Upper lobe of left lung (tissue), 6 donors: ENCODE measurements around the gene SUPV3L1. TPM values are rescaled to one million over a fixed set of nuclear protein-coding genes. Genes with fewer than 3 reads are reported as not detected.

Experiments
- ATAC-seq, 2 donors: fragments of 200-7000 bp; cut with Tn5 transposase; one replicate each; pipeline ENCODE4 v1.9.1; 2022; ENCODE audit warnings: mild to moderate bottlenecking in 2 of 2, moderate library complexity in 2 of 2; ENCODE audit not compliant: low FRiP score in 2 of 2
- DNase-seq, 2 donors: peaks; one replicate each; pipeline ENCODE4 v3.0.0-alpha.2; 2019 to 2020
- H3K27ac ChIP-seq, 4 donors: fragments of 200-600 bp; sonication (generic); one replicate each; pipeline ENCODE4 v1.5.1; 2016 to 2019
- H3K27me3 ChIP-seq, 4 donors: fragments of 200-600 bp; sonication (generic); one replicate each; pipeline ENCODE4 v1.5.1; 2017 to 2019
- H3K36me3 ChIP-seq, 4 donors: fragments of 200-600 bp; sonication (generic); one replicate each; pipeline ENCODE4 v1.5.1; 2016 to 2019
- H3K4me1 ChIP-seq, 4 donors: fragments of 200-600 bp; sonication (generic); one replicate each; pipeline ENCODE4 v1.5.1; 2018 to 2019
- H3K4me3 ChIP-seq, 4 donors: fragments of 200-600 bp; sonication (generic); one replicate each; pipeline ENCODE4 v1.5.1; 2017 to 2019; ENCODE audit warnings: mild to moderate bottlenecking in 2 of 4, moderate library complexity in 1 of 4
- H3K9me3 ChIP-seq, 4 donors: fragments of 200-600 bp; sonication (generic); one replicate each; pipeline ENCODE4 v1.5.1; 2018 to 2019
- EP300 ChIP-seq, 4 donors: sonication (generic); formaldehyde crosslinking; IDR thresholded peaks; one replicate each; pipeline ENCODE4 v1.5.1; 2017; ENCODE audit warnings: antibody characterized with exemption in 4 of 4, control low read depth in 2 of 4
- POLR2A ChIP-seq, 4 donors: fragments of 450-650 bp; IDR thresholded peaks; one replicate each; pipeline ENCODE4 v1.5.1; 2016 to 2017; ENCODE audit warnings: antibody characterized with exemption in 4 of 4, mild to moderate bottlenecking in 2 of 4
- POLR2AphosphoS5 ChIP-seq, 2 donors: sonication (generic); formaldehyde crosslinking; IDR thresholded peaks; one replicate each; pipeline ENCODE4 v1.5.1; 2017; ENCODE audit warnings: antibody characterized with exemption in 2 of 2
- WGBS, 2 donors: methylation state at CpG; one replicate each; pipeline ENCODE4 v1.1.5; 2017 to 2018; 5-methylcytosine and 5-hydroxymethylcytosine counted together
- total RNA-seq, 6 donors: library from RNA; depleted of rRNA in 4 of 6; stranded (reverse); fragments of >200 nt in 4 of 6; gene quantifications; one replicate each; pipeline versions ENCODE4 v1.1.0 to v1.2.1, GENCODE V29; 2016 to 2021
- TF ChIP-seq, protein P1 (sequence below), 6 experiments: fragments of 450-650 bp in 4 of 6; fragments of 200-600 bp in 2 of 6; sonication (generic) in 2 of 6; IDR thresholded peaks; one replicate each; pipeline ENCODE4 v1.5.1; 2016 to 2019; ENCODE audit warnings: antibody characterized with exemption in 6 of 6
- donor health status: DM: no; HTN: no; CAD: no; lungs with moderate emphysema.
- donor health status: DM: no; HTN: yes; CAD: no; lungs with severe emphysema.

Gene SUPV3L1
- total RNA-seq, 6 donors from 2014 or later: 17.0 to 47.1 (median 21.5) TPM

DNA sequence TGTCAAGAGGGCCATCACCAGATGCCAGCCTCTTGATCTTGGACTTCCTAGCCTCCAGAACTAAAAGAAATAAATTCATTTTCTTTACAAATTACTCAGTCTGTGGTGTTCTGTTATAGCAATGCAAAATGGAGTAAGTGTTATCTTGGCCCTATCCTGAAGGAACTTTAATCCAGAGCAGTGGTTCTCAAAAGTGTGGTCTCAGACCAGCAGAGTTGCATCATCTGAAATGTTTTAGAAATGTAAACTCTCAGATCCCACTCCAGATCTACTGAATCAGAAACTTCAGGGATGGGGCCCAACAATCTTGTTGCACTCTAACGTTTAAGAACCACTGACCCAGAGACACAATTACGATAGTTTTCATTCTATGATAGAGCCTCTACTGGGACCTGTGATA lies 3.2 kb upstream of the SUPV3L1 start:
- Histone ChIP-seq H3K36me3 (peaks cover 0 to 15% (median 4%) of the 10 kb centered on the region in 4 donors), H3K4me1 (peaks cover 12 to 20% (median 18%) of the 10 kb centered on the region in 4 donors), H3K9me3 (no peaks in the 10 kb centered on the region), H3K27me3 (no peaks in the 10 kb centered on the region), H3K27ac (no peak overlapping the region), H3K4me3 (no peak overlapping the region)
- DNase-seq (no peak), ATAC-seq (no peak)
- TF ChIP-seq, protein P1, sequence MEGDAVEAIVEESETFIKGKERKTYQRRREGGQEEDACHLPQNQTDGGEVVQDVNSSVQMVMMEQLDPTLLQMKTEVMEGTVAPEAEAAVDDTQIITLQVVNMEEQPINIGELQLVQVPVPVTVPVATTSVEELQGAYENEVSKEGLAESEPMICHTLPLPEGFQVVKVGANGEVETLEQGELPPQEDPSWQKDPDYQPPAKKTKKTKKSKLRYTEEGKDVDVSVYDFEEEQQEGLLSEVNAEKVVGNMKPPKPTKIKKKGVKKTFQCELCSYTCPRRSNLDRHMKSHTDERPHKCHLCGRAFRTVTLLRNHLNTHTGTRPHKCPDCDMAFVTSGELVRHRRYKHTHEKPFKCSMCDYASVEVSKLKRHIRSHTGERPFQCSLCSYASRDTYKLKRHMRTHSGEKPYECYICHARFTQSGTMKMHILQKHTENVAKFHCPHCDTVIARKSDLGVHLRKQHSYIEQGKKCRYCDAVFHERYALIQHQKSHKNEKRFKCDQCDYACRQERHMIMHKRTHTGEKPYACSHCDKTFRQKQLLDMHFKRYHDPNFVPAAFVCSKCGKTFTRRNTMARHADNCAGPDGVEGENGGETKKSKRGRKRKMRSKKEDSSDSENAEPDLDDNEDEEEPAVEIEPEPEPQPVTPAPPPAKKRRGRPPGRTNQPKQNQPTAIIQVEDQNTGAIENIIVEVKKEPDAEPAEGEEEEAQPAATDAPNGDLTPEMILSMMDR (IDR thresholded peaks at IDR 0.05): no peak
- no peak for TF ChIP-seq EP300 (IDR thresholded peaks at IDR 0.05)
- TF ChIP-seq POLR2AphosphoS5 (IDR thresholded peaks at IDR 0.05): no peak
- no peak for TF ChIP-seq POLR2A (IDR thresholded peaks at IDR 0.05)
- WGBS, 2 donors: 78 to 83% methylated on average over 2 of the region's 2 CpGs

DNA sequence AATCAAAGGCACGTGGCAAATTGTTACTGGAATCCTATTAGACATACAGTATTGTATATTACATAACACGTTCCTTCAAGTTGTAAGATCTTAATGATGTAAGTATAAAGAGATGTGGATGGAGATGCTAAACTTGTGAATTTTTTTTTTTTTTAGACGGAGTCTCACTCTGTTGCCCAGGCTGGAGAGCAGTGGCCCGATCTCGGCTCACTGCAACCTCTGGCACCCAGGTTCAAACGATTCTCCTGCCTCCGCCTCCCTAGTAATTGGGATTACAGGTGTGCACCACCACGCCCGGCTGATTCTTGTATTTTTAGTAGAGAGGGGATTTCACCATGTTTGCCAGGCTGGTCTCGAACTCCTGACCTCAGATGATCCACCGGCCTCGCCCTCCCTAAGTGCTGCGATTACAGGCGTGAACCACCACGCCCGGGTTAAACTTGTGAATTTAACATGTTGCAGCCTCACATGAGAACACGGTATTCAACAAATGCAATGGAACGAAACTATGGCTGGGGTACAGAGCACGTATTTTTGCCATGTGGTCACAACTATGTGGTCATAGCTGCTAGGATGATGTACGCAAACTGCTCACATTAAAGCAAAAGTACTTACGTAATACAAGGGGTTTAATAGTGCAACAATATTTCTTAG lies 818 bp upstream of the SUPV3L1 start:
- Histone ChIP-seq H3K27ac (peak overlapping the region; percentile 89 to 94 (median 90)), H3K27me3 (no peaks in the 10 kb centered on the region), H3K4me3 (peak overlapping the region; percentile 16 to 100 (median 76)), H3K36me3 (peaks cover 0 to 14% (median 3%) of the 10 kb centered on the region in 4 donors), H3K9me3 (no peaks in the 10 kb centered on the region), H3K4me1 (peaks cover 23 to 30% (median 26%) of the 10 kb centered on the region in 4 donors)
- no peak for DNase-seq
- ATAC-seq: peak; percentile 29 to 56
- WGBS, 2 donors: 29 to 35% methylated on average over 21 of the region's 21 CpGs
- no peak for TF ChIP-seq EP300 (IDR thresholded peaks at IDR 0.05)
- TF ChIP-seq, protein P1 (IDR thresholded peaks at IDR 0.05): no peak
- TF ChIP-seq POLR2A (IDR thresholded peaks at IDR 0.05): no peak
- TF ChIP-seq POLR2AphosphoS5 (IDR thresholded peaks at IDR 0.05): no peak

DNA sequence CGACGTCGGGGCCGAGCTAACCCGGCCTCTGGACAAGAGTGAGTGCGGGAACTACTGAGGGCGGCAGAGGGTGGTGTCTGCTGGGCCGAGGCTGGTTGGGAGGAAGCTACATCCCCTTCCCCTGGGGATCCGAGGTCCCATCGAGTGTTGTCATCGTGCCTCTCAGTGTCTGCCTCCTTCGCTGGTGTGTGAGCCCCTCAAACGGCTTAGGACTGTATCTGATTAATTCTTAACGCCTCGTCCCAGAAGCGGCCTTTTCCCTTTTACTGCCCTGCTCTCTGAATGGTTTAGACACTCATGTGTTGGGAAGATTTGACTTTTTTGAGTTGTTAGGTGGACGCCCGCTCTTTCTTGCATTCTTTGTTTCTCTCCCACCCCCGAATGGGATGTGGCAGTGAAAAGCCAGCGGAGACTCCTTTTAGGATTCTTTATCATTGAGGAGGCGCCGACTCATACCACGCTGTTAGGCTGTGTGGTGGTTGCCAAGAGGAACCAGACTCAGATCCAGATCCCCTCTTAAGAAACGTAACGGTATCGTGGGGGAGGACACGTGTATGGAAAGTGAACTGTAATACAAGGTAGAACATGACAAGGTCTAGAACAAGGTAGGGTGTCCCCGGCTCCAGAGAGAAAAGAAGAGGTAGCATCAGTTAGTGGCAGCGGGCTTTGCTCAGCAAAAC lies 631 bp downstream of the SUPV3L1 start:
- Histone ChIP-seq H3K4me1 (peaks cover 23 to 30% (median 26%) of the 10 kb centered on the region in 4 donors), H3K4me3 (peak overlapping the region; percentile 60 to 100 (median 76)), H3K36me3 (peaks cover 0 to 16% (median 5%) of the 10 kb centered on the region in 4 donors), H3K9me3 (no peaks in the 10 kb centered on the region), H3K27me3 (no peaks in the 10 kb centered on the region), H3K27ac (peak overlapping the region; percentile 89 to 94 (median 90))
- WGBS, 2 donors: 2 to 6% methylated on average over 18 to 29 of the region's 29 CpGs
- no peak for DNase-seq
- TF ChIP-seq POLR2A (IDR thresholded peaks at IDR 0.05) (no peak), POLR2AphosphoS5 (IDR thresholded peaks at IDR 0.05) (no peak), EP300 (IDR thresholded peaks at IDR 0.05) (no peak)
- TF ChIP-seq, protein P1 (IDR thresholded peaks at IDR 0.05): no peak
- ATAC-seq: peak in 1 of 2 donors; percentile 58

DNA sequence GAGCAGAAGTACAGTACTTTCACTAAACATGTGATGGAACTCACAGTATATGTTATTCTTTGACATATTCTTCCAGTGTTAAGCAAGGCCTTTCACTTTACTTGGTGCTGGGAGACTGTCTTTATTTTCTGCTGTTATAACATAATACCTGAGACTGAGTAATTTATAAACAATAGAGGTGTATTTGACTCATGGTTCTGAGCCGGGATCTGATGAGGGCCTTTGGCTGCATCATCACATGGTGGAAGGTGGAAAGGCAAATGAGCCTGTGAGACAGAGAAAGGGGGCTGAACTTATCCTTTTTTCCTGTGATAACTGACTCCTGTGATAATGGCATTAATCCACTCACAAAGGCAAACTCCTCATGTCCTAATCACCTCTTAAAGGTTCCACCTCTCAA lies 1.4 kb downstream of the SUPV3L1 start:
- peaks cover 5 to 22% (median 11%) of the 10 kb centered on the region in 4 donors for H3K36me3 ChIP-seq
- no peaks in the 10 kb centered on the region for H3K9me3 ChIP-seq
- H3K4me3 ChIP-seq: peak overlapping the region in 3 of 4 donors; percentile 74 to 100 (median 78)
- DNase-seq (no peak), ATAC-seq (no peak)
- TF ChIP-seq EP300 (IDR thresholded peaks at IDR 0.05) (no peak), POLR2AphosphoS5 (IDR thresholded peaks at IDR 0.05) (no peak), POLR2A (IDR thresholded peaks at IDR 0.05) (no peak)
- TF ChIP-seq, protein P1 (IDR thresholded peaks at IDR 0.05): no peak
- H3K27ac ChIP-seq: peak overlapping the region in 1 of 4 donors; percentile 90
- WGBS, 2 donors: 50 to 77% methylated on average over 1 of the region's 1 CpG
- H3K27me3 ChIP-seq: no peaks in the 10 kb centered on the region
- H3K4me1 ChIP-seq: peaks cover 23 to 30% (median 26%) of the 10 kb centered on the region in 4 donors
